H1 (cell line): ENCODE results near the gene VSIG2. TPM values are rescaled to one million over a fixed set of nuclear protein-coding genes. Genes with fewer than 3 reads are reported as not detected.

Experiments used
- BACH1 ChIP-seq: IDR thresholded peaks from 2 replicates; pipeline ENCODE4 v1.6.1; 2012; ENCODE audit warnings: low read length, improper control_type of control experiment
- BCL11A ChIP-seq, 2 experiments: IDR thresholded peaks; one replicate each; pipeline ENCODE4 v1.6.1; 2011; ENCODE audit warnings: low read depth in 2 of 2, low read length in 2 of 2, mild to moderate bottlenecking in 2 of 2
- CEBPB ChIP-seq: IDR thresholded peaks from 2 replicates; pipeline ENCODE4 v1.6.1; 2012; ENCODE audit warnings: low read depth, low read length
- CTBP2 ChIP-seq: IDR thresholded peaks from 2 replicates; pipeline ENCODE4 v1.7.0; 2011; ENCODE audit warnings: borderline replicate concordance, mild to moderate bottlenecking, moderate library complexity, mixed read lengths, low read length; ENCODE audit not compliant: insufficient read depth, insufficient read length
- JUN ChIP-seq: IDR thresholded peaks from 2 replicates; pipeline ENCODE4 v1.6.1; 2011; ENCODE audit warnings: low read depth, mild to moderate bottlenecking, improper control_type of control experiment, low read length
- KDM1A ChIP-seq: fragments of 200-600, 300-600 bp; sonication (generic); IDR thresholded peaks from 2 replicates; pipeline ENCODE4 v1.7.1; 2016; ENCODE audit warnings: mild to moderate bottlenecking, low read length, borderline replicate concordance
- NANOG ChIP-seq: IDR thresholded peaks from 2 replicates; pipeline ENCODE4 v1.6.1; 2011; ENCODE audit warnings: low read length, low read depth, mild to moderate bottlenecking, inconsistent platforms; ENCODE audit not compliant: insufficient read depth, poor library complexity, severe bottlenecking
- POLR2AphosphoS5 ChIP-seq: IDR thresholded peaks from 2 replicates; pipeline ENCODE4 v1.6.1; 2011; ENCODE audit warnings: low read depth, low read length
- SIX5 ChIP-seq: IDR thresholded peaks from 2 replicates; pipeline ENCODE4 v1.6.1; 2011; ENCODE audit warnings: mild to moderate bottlenecking, low read depth, low read length
- SUZ12 ChIP-seq: fragments of 200-600 bp; sonication (generic); IDR thresholded peaks from 2 replicates; pipeline ENCODE4 v1.6.1; 2012; ENCODE audit warnings: mild to moderate bottlenecking, inconsistent platforms, low read length, moderate library complexity, mixed read lengths
- polyA plus RNA-seq, 7 experiments: library from polyadenylated mRNA; depleted of rRNA in 3 of 7; stranded (reverse) in 5 of 7; unstranded in 2 of 7; fragments of >200 nt in 5 of 7; fragments of 200-250 nt in 2 of 7; gene quantifications; 1 replicate in 5 of 7; 2 replicates in 1 of 7; 4 replicates in 1 of 7; pipeline versions ENCODE4 v1.2.1 to v1.2.3, GENCODE V29; 2011 to 2013; ENCODE audit warnings: missing spikeins in 2 of 7, mixed read lengths in 2 of 7
- total RNA-seq: library from RNA; stranded (reverse); fragmentation: NEBNext Ultra II Directional; extraction: Animal tissue kit (Norgen Biotek cat#: 25700); gene quantifications from 2 replicates; pipeline ENCODE4 v1.2.1, GENCODE V29; 2021
- TF ChIP-seq, protein P1 (sequence below): fragments of 300-600 bp; sonication (generic); IDR thresholded peaks from 2 replicates; pipeline ENCODE4 v1.7.1; 2012; ENCODE audit warnings: low read length, moderate library complexity, mild to moderate bottlenecking, inconsistent platforms; ENCODE audit not compliant: insufficient replicate concordance

VSIG2 gene
- total and polyA plus RNA-seq, 2 of the 8 experiments (the other 6 are each of a cell fraction or from before 2014, with no cell fraction given) = 0.18 TPM; not detected in 1

DNA sequence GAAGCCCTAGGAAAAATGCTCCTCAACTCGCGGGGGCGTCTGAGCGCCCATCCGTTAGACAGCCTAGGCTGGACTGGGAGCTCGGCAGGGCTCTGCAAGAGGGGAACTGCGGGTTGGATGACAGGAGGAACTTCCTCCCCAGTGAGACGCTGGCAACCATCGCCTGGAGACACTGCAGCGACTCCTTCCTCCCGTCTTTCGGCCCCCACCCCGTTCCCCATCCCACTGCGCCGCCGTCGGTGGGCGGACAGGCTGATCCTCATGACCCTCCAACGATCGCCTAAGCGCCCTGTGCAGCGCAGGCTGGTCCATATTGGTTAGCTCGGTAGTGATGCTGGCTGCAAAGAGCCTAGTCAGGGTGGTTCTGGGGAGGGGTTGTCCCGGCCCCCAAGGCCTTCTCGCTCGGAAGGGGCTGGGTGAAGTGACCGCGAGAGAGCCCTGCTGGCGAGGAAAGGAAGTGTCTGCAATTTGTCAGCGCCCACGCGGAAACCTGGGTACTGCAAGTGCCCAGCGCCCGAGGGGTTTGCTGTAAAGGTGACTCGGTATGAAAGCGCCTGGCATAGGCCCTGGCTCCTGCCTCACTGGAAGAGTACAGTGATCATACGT lies 11.7 kb downstream of the VSIG2 start (continued):
- TF ChIP-seq NANOG (no peak), JUN (no peak), CTBP2 (no peak), BCL11A (IDR thresholded peaks at IDR 0.05; ENCODE audit: low read depth in 2 of 2, low read length in 2 of 2) (no peak), POLR2AphosphoS5 (no peak), KDM1A (peak; percentile 41; the same call in 1 of the 2 replicates), SIX5 (no peak), SUZ12 (peak; percentile 80), CEBPB (no peak), BACH1 (peak; percentile 73)
- TF ChIP-seq, protein P1, sequence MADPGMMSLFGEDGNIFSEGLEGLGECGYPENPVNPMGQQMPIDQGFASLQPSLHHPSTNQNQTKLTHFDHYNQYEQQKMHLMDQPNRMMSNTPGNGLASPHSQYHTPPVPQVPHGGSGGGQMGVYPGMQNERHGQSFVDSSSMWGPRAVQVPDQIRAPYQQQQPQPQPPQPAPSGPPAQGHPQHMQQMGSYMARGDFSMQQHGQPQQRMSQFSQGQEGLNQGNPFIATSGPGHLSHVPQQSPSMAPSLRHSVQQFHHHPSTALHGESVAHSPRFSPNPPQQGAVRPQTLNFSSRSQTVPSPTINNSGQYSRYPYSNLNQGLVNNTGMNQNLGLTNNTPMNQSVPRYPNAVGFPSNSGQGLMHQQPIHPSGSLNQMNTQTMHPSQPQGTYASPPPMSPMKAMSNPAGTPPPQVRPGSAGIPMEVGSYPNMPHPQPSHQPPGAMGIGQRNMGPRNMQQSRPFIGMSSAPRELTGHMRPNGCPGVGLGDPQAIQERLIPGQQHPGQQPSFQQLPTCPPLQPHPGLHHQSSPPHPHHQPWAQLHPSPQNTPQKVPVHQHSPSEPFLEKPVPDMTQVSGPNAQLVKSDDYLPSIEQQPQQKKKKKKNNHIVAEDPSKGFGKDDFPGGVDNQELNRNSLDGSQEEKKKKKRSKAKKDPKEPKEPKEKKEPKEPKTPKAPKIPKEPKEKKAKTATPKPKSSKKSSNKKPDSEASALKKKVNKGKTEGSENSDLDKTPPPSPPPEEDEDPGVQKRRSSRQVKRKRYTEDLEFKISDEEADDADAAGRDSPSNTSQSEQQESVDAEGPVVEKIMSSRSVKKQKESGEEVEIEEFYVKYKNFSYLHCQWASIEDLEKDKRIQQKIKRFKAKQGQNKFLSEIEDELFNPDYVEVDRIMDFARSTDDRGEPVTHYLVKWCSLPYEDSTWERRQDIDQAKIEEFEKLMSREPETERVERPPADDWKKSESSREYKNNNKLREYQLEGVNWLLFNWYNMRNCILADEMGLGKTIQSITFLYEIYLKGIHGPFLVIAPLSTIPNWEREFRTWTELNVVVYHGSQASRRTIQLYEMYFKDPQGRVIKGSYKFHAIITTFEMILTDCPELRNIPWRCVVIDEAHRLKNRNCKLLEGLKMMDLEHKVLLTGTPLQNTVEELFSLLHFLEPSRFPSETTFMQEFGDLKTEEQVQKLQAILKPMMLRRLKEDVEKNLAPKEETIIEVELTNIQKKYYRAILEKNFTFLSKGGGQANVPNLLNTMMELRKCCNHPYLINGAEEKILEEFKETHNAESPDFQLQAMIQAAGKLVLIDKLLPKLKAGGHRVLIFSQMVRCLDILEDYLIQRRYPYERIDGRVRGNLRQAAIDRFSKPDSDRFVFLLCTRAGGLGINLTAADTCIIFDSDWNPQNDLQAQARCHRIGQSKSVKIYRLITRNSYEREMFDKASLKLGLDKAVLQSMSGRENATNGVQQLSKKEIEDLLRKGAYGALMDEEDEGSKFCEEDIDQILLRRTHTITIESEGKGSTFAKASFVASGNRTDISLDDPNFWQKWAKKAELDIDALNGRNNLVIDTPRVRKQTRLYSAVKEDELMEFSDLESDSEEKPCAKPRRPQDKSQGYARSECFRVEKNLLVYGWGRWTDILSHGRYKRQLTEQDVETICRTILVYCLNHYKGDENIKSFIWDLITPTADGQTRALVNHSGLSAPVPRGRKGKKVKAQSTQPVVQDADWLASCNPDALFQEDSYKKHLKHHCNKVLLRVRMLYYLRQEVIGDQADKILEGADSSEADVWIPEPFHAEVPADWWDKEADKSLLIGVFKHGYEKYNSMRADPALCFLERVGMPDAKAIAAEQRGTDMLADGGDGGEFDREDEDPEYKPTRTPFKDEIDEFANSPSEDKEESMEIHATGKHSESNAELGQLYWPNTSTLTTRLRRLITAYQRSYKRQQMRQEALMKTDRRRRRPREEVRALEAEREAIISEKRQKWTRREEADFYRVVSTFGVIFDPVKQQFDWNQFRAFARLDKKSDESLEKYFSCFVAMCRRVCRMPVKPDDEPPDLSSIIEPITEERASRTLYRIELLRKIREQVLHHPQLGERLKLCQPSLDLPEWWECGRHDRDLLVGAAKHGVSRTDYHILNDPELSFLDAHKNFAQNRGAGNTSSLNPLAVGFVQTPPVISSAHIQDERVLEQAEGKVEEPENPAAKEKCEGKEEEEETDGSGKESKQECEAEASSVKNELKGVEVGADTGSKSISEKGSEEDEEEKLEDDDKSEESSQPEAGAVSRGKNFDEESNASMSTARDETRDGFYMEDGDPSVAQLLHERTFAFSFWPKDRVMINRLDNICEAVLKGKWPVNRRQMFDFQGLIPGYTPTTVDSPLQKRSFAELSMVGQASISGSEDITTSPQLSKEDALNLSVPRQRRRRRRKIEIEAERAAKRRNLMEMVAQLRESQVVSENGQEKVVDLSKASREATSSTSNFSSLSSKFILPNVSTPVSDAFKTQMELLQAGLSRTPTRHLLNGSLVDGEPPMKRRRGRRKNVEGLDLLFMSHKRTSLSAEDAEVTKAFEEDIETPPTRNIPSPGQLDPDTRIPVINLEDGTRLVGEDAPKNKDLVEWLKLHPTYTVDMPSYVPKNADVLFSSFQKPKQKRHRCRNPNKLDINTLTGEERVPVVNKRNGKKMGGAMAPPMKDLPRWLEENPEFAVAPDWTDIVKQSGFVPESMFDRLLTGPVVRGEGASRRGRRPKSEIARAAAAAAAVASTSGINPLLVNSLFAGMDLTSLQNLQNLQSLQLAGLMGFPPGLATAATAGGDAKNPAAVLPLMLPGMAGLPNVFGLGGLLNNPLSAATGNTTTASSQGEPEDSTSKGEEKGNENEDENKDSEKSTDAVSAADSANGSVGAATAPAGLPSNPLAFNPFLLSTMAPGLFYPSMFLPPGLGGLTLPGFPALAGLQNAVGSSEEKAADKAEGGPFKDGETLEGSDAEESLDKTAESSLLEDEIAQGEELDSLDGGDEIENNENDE = no peak
